Measurements from ENCODE around the gene CYB5D1. TPM values are rescaled to one million over a fixed set of nuclear protein-coding genes. Genes with fewer than 3 reads are reported as not detected.

CYB5D1 gene
- total and polyA plus RNA-seq, 2 donors (not counting 1 experiment from before 2014, with no cell fraction given) = 6.8 to 6.9 TPM

DNA sequence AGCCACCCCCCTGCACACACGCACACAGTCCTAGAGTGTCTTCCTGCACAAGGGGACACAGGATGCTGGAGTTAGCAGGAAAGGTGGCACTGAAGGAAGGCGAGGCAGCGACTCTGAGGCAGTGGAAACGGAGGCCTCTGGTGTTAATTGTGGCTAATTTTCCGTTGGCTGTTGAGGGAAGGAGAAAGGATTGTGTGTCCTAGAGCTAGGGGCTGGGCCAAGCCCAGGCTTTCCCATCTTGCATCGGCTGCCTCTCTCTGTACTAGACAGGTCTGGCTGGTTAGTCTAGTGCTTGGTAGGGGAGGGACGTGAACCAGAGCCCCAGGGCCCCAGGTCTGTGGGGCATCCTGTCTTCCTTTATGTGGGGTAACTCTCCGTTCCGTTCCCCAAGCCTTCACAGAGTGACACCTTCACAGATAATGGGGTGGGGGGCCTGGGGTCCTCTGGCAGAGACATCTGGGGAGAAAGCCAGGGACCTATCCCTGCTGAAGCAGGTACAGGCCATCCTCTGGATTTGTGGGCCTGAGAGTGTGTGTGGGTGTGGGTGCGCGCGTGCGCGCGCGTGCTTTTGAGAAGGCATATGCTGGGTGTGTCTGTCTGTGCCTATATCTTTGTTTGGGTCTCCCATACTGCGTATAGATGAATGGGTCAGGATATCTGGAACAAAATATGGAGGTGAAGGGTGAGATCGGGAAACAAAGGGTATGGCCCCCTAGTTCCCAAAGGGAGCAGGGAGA, 30.5 kb downstream of the CYB5D1 start, which contains the start of gene CHD3:
Gene CHD3, plus strand, starts transcription at position 606 of the 737 bp plus-strand sequence. CDS start 212 bp downstream, outside the sequence.
- Histone ChIP-seq H3K4me3 (replicated peaks in 1 of 4; ENCODE audit: control extremely low read depth in 1 of 4, insufficient read depth in 1 of 4, low read depth in 3 of 4, low read length in 4 of 4) (peak within 1 kb of the TSS; percentile 52 to 65 (median 56)), H3K36me3 (ENCODE audit: control insufficient read depth, insufficient read depth, low read length) (peaks cover 7% of the 10 kb centered on the region), H3K27ac (ENCODE audit: insufficient read depth, low read length) (peak within 1 kb of the TSS; percentile 85), H3K9me3 (ENCODE audit: control insufficient read depth, insufficient read depth, low read depth, low read length) (no peaks in the 10 kb centered on the region), H2AFZ (ENCODE audit: low read length) (peak within 1 kb of the TSS; percentile 62), H3K9ac (ENCODE audit: insufficient read depth, low read length) (peak within 1 kb of the TSS; percentile 67), H4K20me1 (ENCODE audit: control insufficient read depth, extremely low read depth, insufficient read depth, low read length) (no peaks in the 10 kb centered on the region), H3K4me2 (ENCODE audit: extremely low read depth, insufficient read depth, low read length) (peak within 1 kb of the TSS; percentile 100), H3K27me3 (ENCODE audit: control insufficient read depth, insufficient read depth, low read length) (no peaks in the 10 kb centered on the region), H3K4me1 (ENCODE audit: control insufficient read depth, extremely low read depth, insufficient read depth, low read length) (peaks cover 12% of the 10 kb centered on the region), H3K79me2 (ENCODE audit: control insufficient read depth, insufficient read depth, low read length) (peaks cover 22% of the 10 kb centered on the region)
- TF ChIP-seq EZH2 (IDR thresholded peaks at IDR 0.05; ENCODE audit: low read length, missing control alignments) = no peak
- TF ChIP-seq CTCF (conservative IDR thresholded peaks at IDR 0.05 in 1 of 2, IDR thresholded peaks at IDR 0.05 in 1 of 2; ENCODE audit: low read depth in 1 of 2, low read length in 2 of 2) = no peak
- peak in 1 of 2 donors; percentile 38 for DNase-seq (ENCODE audit: low read depth in 2 of 2)

DNA sequence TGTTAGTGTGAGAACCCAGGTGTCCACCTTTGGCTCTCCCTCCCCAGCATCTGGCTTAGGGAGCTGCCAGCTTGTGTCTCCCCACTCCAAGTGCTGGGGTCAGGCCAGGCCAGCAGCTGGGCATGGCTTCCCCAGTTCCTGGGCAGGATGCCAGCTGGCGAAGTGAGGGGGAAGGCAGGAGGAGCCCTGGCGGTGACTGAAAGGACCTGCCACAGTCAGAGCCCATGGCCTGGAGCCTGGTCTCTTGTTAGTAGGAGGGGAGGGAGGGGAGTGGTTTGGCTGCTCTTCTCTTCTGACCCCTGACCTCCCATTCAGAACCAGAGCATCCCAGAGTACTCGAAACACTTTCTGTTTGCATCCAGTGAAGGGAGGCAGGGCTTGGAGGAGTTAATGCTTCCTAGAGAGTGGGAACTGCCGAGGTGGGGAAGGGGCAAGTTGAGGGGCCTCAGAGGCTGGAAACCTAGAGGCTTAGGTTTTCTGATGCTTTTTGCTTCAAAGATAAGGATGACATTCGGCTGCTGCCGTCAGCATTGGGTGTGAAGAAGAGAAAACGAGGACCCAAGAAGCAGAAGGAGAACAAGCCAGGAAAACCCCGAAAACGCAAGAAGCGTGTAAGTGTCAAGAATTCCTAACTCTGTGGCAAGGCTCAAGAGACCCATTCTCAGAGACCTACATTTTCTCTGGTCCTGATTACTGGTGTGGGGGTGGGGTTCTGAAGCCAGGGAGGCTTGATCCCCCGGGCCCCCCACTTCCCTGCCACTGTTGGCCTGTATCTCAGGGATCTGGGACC, 31.6 kb downstream of the CYB5D1 start:
- peak overlapping the region; percentile 17 to 65 (median 41) for H3K4me3 ChIP-seq (replicated peaks in 1 of 4; ENCODE audit: control extremely low read depth in 1 of 4, insufficient read depth in 1 of 4, low read depth in 3 of 4, low read length in 4 of 4)
- no peaks in the 10 kb centered on the region for H4K20me1 ChIP-seq (ENCODE audit: control insufficient read depth, extremely low read depth, insufficient read depth, low read length)
- no peaks in the 10 kb centered on the region for H3K9me3 ChIP-seq (ENCODE audit: control insufficient read depth, insufficient read depth, low read depth, low read length)
- no peak for TF ChIP-seq EZH2 (IDR thresholded peaks at IDR 0.05; ENCODE audit: low read length, missing control alignments)
- peak; percentile 33 to 46 for TF ChIP-seq CTCF (conservative IDR thresholded peaks at IDR 0.05 in 1 of 2, IDR thresholded peaks at IDR 0.05 in 1 of 2; ENCODE audit: low read depth in 1 of 2, low read length in 2 of 2)
- no peaks in the 10 kb centered on the region for H3K27me3 ChIP-seq (ENCODE audit: control insufficient read depth, insufficient read depth, low read length)
- H3K4me1 ChIP-seq (ENCODE audit: control insufficient read depth, extremely low read depth, insufficient read depth, low read length) = peaks cover 12% of the 10 kb centered on the region
- no peak overlapping the region for H3K9ac ChIP-seq (ENCODE audit: insufficient read depth, low read length)
- peak overlapping the region; percentile 11 for H3K27ac ChIP-seq (ENCODE audit: insufficient read depth, low read length)
- peaks cover 14% of the 10 kb centered on the region for H3K36me3 ChIP-seq (ENCODE audit: control insufficient read depth, insufficient read depth, low read length)
- H2AFZ ChIP-seq (ENCODE audit: low read length) = no peak overlapping the region
- peak; percentile 83 to 97 for DNase-seq (ENCODE audit: low read depth in 2 of 2)
- H3K4me2 ChIP-seq (ENCODE audit: extremely low read depth, insufficient read depth, low read length) = peak overlapping the region; percentile 86
- peaks cover 22% of the 10 kb centered on the region for H3K79me2 ChIP-seq (ENCODE audit: control insufficient read depth, insufficient read depth, low read length)

Data from fibroblast of lung (primary cell).